HG03103 (cell line): ENCODE data around the gene MDGA2.
"Not testable (repeated sequence)": the region's sequence is repeated elsewhere in the genome, so short reads cannot be mapped to it uniquely, and the experiment has no call there.

Experiments
- ATAC-seq: cut with Tn5 transposase; IDR thresholded peaks from one replicate; pipeline ENCODE4 v1.9.1; 2021; ENCODE audit warnings: low read depth; ENCODE audit not compliant: unreplicated experiment

The MDGA2 gene

DNA sequence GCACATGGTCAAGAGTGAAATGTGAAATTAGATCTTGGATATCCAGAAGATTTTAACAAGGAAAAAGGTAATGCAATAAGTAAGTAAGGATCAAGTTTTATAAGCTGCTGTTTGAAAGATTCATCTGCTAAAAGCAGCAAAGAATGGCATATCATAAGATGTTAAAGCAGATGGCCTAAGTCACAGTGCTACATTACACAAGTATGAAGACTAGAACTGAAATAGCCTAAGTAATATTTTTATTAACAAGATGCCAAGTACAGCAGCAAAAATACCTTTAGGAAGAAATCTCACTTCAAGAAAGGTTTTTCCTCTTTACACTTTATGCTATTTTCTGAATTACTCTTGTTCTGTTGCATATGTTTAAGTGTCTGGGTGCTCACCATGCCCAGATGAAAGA is 414.1 kb downstream of the MDGA2 start:
- no peak for ATAC-seq

GRCh38 chr14:47259796-47260195 is 415.6 kb downstream of the MDGA2 start:
- ATAC-seq, result no peak

- no peak for ATAC-seq
Measured at GRCh38 chr14:47257013-47257412, 418.4 kb downstream of the MDGA2 start.

GRCh38 chr14:47252802-47253201 is 422.6 kb downstream of the MDGA2 start:
- no peak for ATAC-seq

- no peak for ATAC-seq
Measured at GRCh38 chr14:47246367-47246766, 429.0 kb downstream of the MDGA2 start.

DNA sequence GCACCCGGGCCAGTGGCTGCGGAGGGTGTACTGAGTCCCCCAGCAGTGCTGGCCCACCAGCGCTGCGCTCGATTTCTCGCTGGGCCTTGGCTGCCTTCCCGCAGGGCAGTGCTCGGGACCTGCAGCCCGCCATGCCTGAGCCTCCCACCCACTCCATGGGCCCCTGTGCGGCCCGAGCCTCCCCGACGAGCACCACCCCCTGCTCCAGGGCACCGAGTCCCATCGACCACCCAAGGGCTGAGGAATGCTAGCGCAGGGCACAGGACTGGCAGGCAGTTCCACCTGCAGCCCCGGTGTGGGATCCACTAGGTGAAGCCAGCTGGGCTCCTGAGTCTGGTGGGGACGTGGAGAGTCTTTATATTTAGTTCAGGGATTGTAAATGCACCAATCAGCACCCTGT is 432.8 kb downstream of the MDGA2 start:
- not testable (repeated sequence) for ATAC-seq

- ATAC-seq, result no peak
Measured at GRCh38 chr14:47240748-47241437, 434.5 kb downstream of the MDGA2 start.

GRCh38 chr14:47235619-47236018 is 439.8 kb downstream of the MDGA2 start:
- no peak for ATAC-seq

GRCh38 chr14:47226877-47227520 is 448.4 kb downstream of the MDGA2 start:
- no peak for ATAC-seq

- ATAC-seq, result no peak
Measured at GRCh38 chr14:47223656-47224055, 451.7 kb downstream of the MDGA2 start.

DNA sequence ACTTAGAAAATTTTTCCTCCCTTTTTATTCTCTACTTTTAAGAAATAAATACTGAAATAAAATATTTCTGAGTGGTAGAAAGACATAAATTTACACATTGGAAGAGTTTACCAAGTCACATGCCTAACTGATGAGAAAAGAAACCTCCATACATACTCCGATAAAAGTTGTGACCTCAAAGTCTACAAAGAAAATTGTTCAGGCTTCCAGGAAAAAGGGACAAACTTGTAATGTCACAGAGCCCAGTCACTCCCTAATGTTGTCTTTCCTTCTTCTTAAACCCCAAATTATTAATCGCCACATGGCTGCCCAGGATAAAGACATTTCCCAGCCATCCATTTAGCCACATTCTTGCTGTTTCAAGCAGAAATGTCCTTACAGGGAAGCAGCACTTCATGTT is 455.3 kb downstream of the MDGA2 start:
- no peak for ATAC-seq

GRCh38 chr14:47211263-47211662 is 464.1 kb downstream of the MDGA2 start:
- no peak for ATAC-seq

GRCh38 chr14:47210099-47210498 is 465.3 kb downstream of the MDGA2 start:
- no peak for ATAC-seq

GRCh38 chr14:47208434-47208833 is 467.0 kb downstream of the MDGA2 start:
- ATAC-seq, result no peak

GRCh38 chr14:47207617-47208016 is 467.8 kb downstream of the MDGA2 start:
- ATAC-seq, result no peak

- ATAC-seq, result no peak
Measured at GRCh38 chr14:47200740-47201139, 474.7 kb downstream of the MDGA2 start.

DNA sequence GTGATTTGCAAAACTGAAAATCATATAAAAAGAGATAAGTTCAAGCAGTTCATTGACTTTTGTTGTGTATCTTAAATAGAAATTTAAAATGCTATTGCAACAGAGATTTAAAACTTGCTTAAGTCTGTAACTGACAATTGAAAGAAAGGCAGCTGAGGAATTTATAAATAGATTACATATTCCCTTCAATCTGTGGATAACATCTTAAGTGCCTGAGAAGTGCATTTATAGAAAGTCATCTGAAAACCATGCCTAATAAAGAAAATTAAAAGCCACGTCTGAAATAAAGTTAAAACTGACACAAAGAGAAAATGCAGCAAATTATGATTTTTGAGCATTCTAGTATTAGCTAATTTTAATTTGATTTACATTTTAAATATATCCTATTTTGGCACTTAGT is 479.8 kb downstream of the MDGA2 start:
- no peak for ATAC-seq

GRCh38 chr14:47194055-47194454 is 481.4 kb downstream of the MDGA2 start:
- no peak for ATAC-seq

DNA sequence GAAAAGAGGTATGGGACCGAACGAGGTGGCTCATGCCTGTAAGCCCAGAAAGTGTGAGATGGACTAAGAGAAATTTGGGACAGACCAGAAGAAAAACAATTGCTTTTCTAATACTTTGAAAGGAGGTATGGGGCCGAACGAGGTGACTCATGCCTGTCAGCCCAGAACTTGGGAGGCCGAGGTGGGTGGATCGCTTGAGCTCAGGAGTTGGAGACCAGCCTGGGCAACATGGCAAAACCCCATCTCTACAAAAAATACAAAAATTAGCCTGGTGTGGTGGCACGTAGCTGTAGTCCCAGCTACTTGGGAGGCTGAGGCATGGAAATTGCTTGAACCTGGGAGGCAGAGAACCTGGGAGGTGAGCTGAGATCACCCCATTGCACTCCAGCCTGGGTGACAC is 483.2 kb downstream of the MDGA2 start:
- ATAC-seq, result not testable (repeated sequence)

DNA sequence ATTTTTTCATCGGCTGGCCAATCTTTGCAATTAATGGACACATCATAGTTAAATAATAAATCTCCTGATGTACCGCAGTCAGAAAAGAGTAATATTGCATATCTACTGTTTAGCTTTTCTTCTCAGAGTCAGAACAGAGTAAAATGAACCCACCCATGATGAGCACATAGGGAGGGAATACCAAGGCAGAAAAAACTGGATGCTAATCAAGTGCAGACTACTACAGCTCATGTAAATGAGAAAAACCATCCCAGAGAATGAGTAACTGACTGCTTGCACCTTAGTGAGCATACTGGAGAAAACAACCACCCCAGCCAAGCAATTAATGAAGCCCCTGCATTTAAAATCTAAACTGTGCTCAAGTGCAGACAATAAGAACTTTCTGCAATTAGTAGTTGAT is 483.7 kb downstream of the MDGA2 start:
- no peak for ATAC-seq

GRCh38 chr14:47189911-47190484 is 485.4 kb downstream of the MDGA2 start:
- no peak for ATAC-seq

DNA sequence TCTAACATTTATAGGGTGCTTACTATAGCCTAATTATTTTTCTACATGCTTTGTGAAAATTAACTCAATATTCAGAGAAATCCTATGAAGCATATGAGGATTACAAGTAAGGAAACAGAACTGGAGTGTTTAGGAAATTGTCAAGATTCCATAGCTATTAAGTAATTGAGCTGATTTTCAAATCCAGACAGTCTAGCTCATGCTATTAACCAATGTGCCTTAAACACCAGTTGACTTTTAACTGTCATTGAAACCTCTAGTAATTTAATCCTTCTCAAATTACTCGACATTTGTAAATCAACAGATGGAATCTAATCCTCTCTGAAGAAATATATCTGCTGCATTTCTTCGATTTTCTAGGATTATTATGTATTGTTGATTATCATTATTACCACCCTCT is 488.9 kb downstream of the MDGA2 start:
- no peak for ATAC-seq
